Measurements from ENCODE around the gene SPDEF.

DNA sequence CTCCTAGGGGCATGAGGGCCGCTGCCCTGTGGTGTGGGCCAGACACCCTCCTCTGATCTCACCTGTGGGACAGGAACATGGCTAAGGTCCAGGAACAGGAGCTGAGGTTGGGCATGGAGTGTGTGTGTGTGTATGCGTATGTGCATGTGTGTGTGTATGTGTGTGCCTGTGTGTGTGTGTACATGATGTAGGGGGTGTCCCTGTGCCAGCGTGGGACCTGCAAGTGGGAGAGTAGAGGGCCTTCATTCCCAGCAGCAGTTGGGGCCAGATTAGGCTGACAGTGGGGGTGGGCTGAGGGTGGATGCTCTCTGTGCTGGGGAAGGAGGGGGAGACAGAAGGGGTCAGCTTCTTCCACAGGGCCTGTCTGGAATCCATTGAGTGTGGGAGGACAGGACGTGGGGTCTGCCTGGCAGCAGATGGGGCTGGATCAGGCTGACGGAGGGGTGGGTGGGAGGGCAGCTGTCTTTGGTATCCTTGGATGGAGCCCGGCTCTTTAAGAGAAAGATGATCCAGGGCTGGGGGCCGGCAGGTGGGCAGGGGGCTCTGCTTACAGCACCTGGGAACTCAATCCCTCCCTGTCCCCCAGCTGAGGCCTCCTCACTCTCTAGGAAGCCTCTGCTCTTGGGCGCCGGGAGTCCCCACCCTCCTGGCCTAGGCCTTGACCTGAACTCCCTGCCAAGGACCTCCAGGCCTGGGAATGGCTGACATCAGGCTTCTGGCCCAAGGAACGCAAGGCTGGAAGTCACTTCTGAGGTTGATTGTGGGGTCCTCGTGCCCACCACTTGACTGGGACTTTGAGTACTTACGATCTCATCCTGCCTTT, 44.0 kb downstream of the SPDEF start:
- TF ChIP-seq POLR2AphosphoS5 (IDR thresholded peaks at IDR 0.05) (no peak), EP300 (IDR thresholded peaks at IDR 0.05) (no peak), POLR2A (IDR thresholded peaks at IDR 0.05) (no peak)
- TF ChIP-seq, protein P1, sequence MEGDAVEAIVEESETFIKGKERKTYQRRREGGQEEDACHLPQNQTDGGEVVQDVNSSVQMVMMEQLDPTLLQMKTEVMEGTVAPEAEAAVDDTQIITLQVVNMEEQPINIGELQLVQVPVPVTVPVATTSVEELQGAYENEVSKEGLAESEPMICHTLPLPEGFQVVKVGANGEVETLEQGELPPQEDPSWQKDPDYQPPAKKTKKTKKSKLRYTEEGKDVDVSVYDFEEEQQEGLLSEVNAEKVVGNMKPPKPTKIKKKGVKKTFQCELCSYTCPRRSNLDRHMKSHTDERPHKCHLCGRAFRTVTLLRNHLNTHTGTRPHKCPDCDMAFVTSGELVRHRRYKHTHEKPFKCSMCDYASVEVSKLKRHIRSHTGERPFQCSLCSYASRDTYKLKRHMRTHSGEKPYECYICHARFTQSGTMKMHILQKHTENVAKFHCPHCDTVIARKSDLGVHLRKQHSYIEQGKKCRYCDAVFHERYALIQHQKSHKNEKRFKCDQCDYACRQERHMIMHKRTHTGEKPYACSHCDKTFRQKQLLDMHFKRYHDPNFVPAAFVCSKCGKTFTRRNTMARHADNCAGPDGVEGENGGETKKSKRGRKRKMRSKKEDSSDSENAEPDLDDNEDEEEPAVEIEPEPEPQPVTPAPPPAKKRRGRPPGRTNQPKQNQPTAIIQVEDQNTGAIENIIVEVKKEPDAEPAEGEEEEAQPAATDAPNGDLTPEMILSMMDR (IDR thresholded peaks at IDR 0.05): no peak

All from suprapubic skin (tissue), 4 donors.